Measurements from ENCODE around the gene ZNF366. TPM values are rescaled to one million over a fixed set of nuclear protein-coding genes. Genes with fewer than 3 reads are reported as not detected.

Gene ZNF366
- total RNA-seq, 4 donors from 2014 or later = 0.29 to 20.5 (median 12.1) TPM

- intact Hi-C loops (cut with DNase I; ENCODE audit: low total_unique reads) = no loop called here
- TF ChIP-seq, protein P1, sequence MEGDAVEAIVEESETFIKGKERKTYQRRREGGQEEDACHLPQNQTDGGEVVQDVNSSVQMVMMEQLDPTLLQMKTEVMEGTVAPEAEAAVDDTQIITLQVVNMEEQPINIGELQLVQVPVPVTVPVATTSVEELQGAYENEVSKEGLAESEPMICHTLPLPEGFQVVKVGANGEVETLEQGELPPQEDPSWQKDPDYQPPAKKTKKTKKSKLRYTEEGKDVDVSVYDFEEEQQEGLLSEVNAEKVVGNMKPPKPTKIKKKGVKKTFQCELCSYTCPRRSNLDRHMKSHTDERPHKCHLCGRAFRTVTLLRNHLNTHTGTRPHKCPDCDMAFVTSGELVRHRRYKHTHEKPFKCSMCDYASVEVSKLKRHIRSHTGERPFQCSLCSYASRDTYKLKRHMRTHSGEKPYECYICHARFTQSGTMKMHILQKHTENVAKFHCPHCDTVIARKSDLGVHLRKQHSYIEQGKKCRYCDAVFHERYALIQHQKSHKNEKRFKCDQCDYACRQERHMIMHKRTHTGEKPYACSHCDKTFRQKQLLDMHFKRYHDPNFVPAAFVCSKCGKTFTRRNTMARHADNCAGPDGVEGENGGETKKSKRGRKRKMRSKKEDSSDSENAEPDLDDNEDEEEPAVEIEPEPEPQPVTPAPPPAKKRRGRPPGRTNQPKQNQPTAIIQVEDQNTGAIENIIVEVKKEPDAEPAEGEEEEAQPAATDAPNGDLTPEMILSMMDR (IDR thresholded peaks at IDR 0.05) = no peak
- TF ChIP-seq POLR2A (IDR thresholded peaks at IDR 0.05) = no peak
- H3K36me3 ChIP-seq = no peaks in the 10 kb centered on the region
- no peaks in the 10 kb centered on the region for H3K9me3 ChIP-seq
- no peaks in the 10 kb centered on the region for H3K27me3 ChIP-seq
- no peak for DNase-seq
- peak overlapping the region; percentile 1 to 71 for H3K27ac ChIP-seq
- peaks cover 0 to 4% of the 10 kb centered on the region in 2 donors for H3K4me1 ChIP-seq
- no peak overlapping the region for H3K4me3 ChIP-seq
These were observed 66.0 kb downstream of the ZNF366 start for GRCh38 chr5:72441094-72441723.

GRCh38 chr5:72440207-72440638 lies 67.0 kb downstream of the ZNF366 start:
- peaks cover 4% of the 10 kb centered on the region in 2 donors for H3K4me1 ChIP-seq
- no peaks in the 10 kb centered on the region for H3K27me3 ChIP-seq
- intact Hi-C loops (cut with DNase I; ENCODE audit: low total_unique reads) = no loop called here
- no peak for DNase-seq
- TF ChIP-seq POLR2A (IDR thresholded peaks at IDR 0.05) = no peak
- TF ChIP-seq, protein P1 (IDR thresholded peaks at IDR 0.05) = no peak
- no peaks in the 10 kb centered on the region for H3K36me3 ChIP-seq
- H3K27ac ChIP-seq = peak overlapping the region; percentile 1 to 71
- H3K4me3 ChIP-seq = no peak overlapping the region
- no peaks in the 10 kb centered on the region for H3K9me3 ChIP-seq

DNA sequence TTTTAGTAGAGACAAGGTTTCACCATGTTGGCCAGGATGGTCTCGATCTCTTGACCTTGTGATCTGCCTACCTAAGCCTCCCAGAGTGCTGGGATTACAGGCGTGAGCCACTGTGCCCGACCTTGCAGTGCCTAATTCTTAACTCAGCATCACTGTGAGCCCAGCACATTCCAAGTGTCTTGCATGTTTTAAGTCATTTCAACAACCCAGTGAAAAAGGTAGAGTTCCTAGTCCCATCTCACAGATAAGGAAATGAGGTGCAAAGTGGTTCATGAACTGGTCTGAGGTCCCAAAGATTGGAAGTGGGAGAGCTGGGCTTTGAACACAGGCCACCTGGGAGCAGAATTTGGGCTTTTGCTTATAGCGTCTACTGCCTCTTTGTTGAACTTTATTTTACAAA lies 68.0 kb downstream of the ZNF366 start:
- H3K27ac ChIP-seq = peak overlapping the region; percentile 17 to 71
- no peak for DNase-seq
- intact Hi-C loops (cut with DNase I; ENCODE audit: low total_unique reads) = no loop called here

GRCh38 chr5:72438141-72438540 lies 69.1 kb downstream of the ZNF366 start:
- Histone ChIP-seq H3K27ac (peak overlapping the region in 1 of 2 donors; percentile 71), H3K4me1 (peaks cover 10 to 19% of the 10 kb centered on the region in 2 donors), H3K9me3 (no peaks in the 10 kb centered on the region), H3K36me3 (no peaks in the 10 kb centered on the region), H3K4me3 (no peak overlapping the region), H3K27me3 (no peaks in the 10 kb centered on the region)
- intact Hi-C loops (cut with DNase I; ENCODE audit: low total_unique reads) = no loop called here
- DNase-seq = no peak
- no peak for TF ChIP-seq POLR2A (IDR thresholded peaks at IDR 0.05)
- TF ChIP-seq, protein P1 (IDR thresholded peaks at IDR 0.05) = no peak

More for the DNA sequence above, 68.0 kb downstream of the ZNF366 start:
- Histone ChIP-seq H3K4me3 (no peak overlapping the region), H3K9me3 (no peaks in the 10 kb centered on the region), H3K27me3 (no peaks in the 10 kb centered on the region), H3K4me1 (peaks cover 8% of the 10 kb centered on the region in 2 donors), H3K36me3 (no peaks in the 10 kb centered on the region)
- no peak for TF ChIP-seq POLR2A (IDR thresholded peaks at IDR 0.05)
- TF ChIP-seq, protein P1 (IDR thresholded peaks at IDR 0.05) = no peak

- intact Hi-C loops (cut with DNase I; ENCODE audit: low total_unique reads) = no loop called here
- peaks cover 10 to 19% of the 10 kb centered on the region in 2 donors for H3K4me1 ChIP-seq
- no peak overlapping the region for H3K4me3 ChIP-seq
- H3K36me3 ChIP-seq = no peaks in the 10 kb centered on the region
- H3K27me3 ChIP-seq = no peaks in the 10 kb centered on the region
- no peaks in the 10 kb centered on the region for H3K9me3 ChIP-seq
- DNase-seq = no peak
- H3K27ac ChIP-seq = no peak overlapping the region
- TF ChIP-seq, protein P1 (IDR thresholded peaks at IDR 0.05) = no peak
- TF ChIP-seq POLR2A (IDR thresholded peaks at IDR 0.05) = no peak
These were observed 70.3 kb downstream of the ZNF366 start for GRCh38 chr5:72436796-72437471.

Measured in uterus (tissue), 4 donors.